Epithelial cell of esophagus (primary cell): Measurements from ENCODE around the gene SCARB1.

Experiments used
- DNase-seq: peaks from one replicate; pipeline ENCODE4 v3.0.0; 2010; ENCODE audit warnings: low read depth
- H3K4me3 ChIP-seq: 2 replicates; pipeline ENCODE4 v1.5.1; 2011; ENCODE audit warnings: mild to moderate bottlenecking, low read length, control low read depth
- TF ChIP-seq, protein P1 (sequence below): IDR thresholded peaks from 2 replicates; pipeline ENCODE4 v1.5.1; 2011; ENCODE audit warnings: low read depth, mild to moderate bottlenecking, low read length, control low read depth, inconsistent platforms; ENCODE audit not compliant: insufficient read depth; ENCODE audit errors: missing control alignments

The SCARB1 gene

DNA sequence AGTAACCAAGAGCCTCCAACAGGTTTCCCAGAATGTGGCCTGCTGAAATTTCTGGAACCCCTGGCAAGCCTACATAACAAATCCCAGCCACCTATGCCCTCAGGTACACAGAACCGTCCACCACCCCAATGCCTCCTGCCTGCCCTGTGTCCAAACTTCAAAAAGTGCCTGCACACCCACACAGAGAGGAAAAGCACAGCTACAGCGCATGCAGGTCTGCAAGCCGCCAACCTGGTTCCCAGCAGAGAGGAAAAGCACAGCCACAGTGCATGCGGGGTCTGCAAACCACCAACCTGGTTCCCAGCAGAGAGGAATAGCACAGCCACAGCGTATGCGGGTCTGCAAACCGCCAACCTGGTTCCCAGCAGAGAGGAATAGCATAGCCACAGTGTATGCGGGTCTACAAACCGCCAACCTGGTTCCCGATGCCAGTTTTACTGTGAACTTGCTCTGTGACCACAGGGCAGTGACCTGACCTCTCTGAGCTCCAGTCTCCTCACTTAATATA is 113.5 kb downstream of the SCARB1 start:
- DNase-seq, result no peak
- TF ChIP-seq, protein P1, sequence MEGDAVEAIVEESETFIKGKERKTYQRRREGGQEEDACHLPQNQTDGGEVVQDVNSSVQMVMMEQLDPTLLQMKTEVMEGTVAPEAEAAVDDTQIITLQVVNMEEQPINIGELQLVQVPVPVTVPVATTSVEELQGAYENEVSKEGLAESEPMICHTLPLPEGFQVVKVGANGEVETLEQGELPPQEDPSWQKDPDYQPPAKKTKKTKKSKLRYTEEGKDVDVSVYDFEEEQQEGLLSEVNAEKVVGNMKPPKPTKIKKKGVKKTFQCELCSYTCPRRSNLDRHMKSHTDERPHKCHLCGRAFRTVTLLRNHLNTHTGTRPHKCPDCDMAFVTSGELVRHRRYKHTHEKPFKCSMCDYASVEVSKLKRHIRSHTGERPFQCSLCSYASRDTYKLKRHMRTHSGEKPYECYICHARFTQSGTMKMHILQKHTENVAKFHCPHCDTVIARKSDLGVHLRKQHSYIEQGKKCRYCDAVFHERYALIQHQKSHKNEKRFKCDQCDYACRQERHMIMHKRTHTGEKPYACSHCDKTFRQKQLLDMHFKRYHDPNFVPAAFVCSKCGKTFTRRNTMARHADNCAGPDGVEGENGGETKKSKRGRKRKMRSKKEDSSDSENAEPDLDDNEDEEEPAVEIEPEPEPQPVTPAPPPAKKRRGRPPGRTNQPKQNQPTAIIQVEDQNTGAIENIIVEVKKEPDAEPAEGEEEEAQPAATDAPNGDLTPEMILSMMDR, result no peak
- H3K4me3 ChIP-seq, result no peak overlapping the region

DNA sequence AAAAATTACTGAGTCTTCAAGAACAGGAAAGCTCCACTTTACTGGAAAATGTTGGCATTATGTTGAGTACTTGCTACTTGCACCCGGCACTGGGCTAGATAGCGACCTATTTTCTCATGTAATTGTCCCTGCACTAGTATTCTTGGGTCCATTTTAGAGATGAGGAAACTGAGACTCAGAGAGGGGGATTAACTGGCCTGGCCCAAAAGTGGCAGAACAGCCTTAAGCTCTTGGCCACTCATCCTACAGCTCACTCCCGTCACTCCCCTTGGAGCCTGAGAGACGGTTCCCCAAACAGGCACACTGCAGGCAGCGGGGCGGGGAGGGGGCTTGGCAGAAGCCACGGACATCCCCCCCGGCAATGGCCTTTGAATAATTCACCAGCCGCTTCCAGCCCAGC is 113.9 kb downstream of the SCARB1 start:
- no peak overlapping the region for H3K4me3 ChIP-seq
- no peak for DNase-seq
- TF ChIP-seq, protein P1, result no peak

DNA sequence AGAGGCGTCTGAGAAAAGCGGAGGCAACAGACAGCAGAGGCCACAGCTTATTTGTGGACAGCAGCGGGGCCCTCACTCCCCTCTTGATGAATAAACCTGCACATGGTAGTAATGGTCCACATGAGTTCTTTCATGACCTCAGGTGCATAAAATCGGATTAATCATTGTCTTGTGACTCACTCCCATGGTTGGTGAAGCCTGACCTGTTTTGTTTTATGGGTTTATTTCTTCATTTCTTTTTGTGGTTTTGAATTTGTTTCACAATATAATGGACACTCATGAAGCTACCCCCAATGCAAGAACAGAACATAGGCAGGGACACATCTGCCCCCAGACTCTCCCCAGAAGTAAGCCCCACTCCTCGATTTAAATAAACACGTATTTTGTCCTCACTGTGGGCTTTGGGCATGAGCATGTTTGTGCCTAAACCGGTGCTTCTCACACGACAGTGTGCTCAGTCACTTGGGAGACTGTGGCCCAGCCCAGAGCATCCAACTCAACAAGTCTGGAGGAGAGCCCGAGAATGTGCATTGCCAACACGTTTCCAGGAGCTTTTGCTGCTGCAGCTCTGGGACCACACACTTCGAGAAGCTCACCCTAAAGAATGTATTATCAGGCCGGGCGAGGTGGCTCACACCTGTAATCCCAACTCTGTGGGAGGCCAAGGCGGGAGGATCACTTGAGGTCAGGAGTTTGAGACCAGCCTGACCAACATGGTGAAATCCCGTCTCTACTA is 116.1 kb downstream of the SCARB1 start:
- no peak overlapping the region for H3K4me3 ChIP-seq
- DNase-seq, result peak; percentile 95
- TF ChIP-seq, protein P1, result no peak

DNA sequence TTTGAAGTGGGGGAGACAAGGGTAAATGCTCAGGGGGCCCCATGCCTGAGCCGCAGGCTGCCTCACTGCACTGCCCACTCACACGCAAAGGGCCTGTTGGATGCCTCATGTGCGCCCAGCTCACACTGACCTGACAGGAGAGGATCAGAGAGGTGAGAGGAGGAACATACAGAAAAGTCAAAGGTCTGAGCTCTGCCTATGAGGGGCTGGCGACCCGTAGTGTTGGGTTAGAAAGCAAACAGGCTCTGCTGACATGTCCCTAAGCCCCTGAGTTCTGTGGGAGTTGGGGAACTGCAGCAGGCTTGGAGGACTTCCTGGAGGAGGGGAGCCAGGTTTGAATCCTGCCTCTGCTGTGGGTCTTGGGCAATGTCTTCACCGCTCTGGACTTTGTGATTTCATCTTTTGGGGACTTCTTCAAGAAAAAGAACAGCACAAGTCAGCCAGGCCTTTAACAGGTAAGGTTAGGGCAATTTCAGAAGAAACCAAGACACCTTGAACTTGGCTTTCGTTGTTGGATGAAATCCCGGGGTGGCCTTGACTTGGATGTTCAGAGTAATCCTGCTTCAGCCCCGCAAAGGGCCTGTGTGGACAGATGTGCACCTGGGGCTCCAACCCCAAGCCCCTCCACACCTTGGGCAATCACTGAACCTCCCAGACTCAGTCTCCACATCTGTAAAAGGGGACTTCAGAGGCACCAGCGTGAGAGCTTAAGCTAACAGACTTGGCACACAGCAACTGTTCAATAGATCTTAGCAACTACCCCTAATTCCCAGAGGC is 116.8 kb downstream of the SCARB1 start:
- DNase-seq, result no peak
- no peak overlapping the region for H3K4me3 ChIP-seq
- TF ChIP-seq, protein P1, result no peak

DNA sequence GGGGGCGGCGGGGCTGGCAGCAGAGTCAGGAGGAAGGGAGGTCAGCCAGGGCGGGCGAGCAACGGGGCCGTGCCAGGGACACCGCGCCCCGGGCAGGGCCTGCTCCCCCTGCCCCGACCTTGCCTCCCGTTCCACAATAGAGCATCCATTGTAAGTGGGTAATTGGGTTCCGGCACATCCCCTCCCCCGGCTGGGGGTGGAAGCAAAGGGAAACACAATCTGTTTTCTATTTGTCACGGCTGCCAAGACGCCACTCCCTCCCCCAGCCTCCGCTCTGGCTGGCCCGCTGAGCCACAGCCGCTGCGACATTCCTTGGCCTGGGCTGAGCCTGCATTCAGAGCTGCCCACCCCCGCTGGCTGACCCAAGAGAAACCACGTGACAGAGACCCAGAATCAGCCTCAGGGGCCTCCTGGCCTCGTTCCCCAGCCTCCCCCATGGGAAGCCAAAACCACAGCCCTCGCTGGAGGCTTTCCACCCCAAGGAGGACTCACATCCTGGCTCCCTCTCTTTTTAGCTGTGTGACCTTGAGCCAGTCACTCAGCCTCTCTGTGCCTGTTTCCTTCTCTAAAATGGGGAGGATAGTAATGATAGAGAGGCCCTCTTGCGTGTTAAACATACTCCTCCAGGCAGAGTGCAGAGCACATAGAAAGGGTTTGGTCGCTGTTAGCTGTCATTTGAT is 117.6 kb downstream of the SCARB1 start:
- DNase-seq, result peak; percentile 67
- no peak overlapping the region for H3K4me3 ChIP-seq

DNA sequence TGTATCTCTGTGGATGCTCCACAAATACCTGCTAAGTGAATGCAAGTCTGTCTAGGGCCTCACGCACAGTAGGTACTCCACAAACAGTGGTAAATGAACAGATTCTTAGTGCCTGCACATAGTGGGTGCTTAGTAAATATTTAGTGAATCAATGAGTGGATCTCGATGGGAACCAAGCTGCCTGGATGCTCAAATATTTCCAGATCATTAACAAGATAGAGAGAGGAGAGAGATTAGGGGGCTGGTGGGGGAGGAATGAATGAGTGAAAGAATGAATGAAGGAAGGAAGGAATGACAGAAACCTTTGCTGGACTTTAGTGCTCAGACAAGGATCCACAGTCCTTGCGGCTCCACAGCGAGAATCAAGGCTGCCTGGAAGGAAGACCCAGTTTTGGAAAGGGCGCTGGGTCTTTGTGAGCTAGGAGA is 118.2 kb downstream of the SCARB1 start:
- DNase-seq, result no peak
- no peak overlapping the region for H3K4me3 ChIP-seq
- TF ChIP-seq, protein P1, result no peak

More for the DNA sequence above, 117.6 kb downstream of the SCARB1 start:
- TF ChIP-seq, protein P1, result no peak
